Neural cell (in vitro differentiated cells): ENCODE measurements around the gene SWI5.

Experiments
- EP300 ChIP-seq: fragments of 450-650 bp; conservative IDR thresholded peaks from 2 replicates; pipeline ENCODE4 v1.6.1; 2014; ENCODE audit warnings: antibody characterized with exemption, mild to moderate bottlenecking, moderate library complexity; ENCODE audit not compliant: poor library complexity, severe bottlenecking
- EZH2 ChIP-seq: fragments of 200-600, 300-800 bp; shearing (Covaris generic), sonication (generic); IDR thresholded peaks from 2 replicates; pipeline ENCODE4 v1.6.1; 2014; ENCODE audit warnings: antibody characterized with exemption, low read length, borderline replicate concordance, mild to moderate bottlenecking; ENCODE audit not compliant: insufficient read depth, poor library complexity, severe bottlenecking
- POLR2AphosphoS5 ChIP-seq: IDR thresholded peaks from 2 replicates; pipeline ENCODE4 v1.6.1; 2012
- RAD21 ChIP-seq: fragments of 450-650 bp; conservative IDR thresholded peaks from 2 replicates; pipeline ENCODE4 v1.6.1; 2014; ENCODE audit warnings: antibody characterized with exemption, mild to moderate bottlenecking, moderate library complexity
- SMC3 ChIP-seq: fragments of 450-650 bp; conservative IDR thresholded peaks from 2 replicates; pipeline ENCODE4 v1.6.1; 2014; ENCODE audit warnings: antibody characterized with exemption, mild to moderate bottlenecking, moderate library complexity; ENCODE audit not compliant: poor library complexity
- TAF1 ChIP-seq: IDR thresholded peaks from 2 replicates; pipeline ENCODE4 v1.6.1; 2012; ENCODE audit warnings: low read depth
- TF ChIP-seq, protein P1 (sequence below): fragments of 450-650 bp; IDR thresholded peaks from 2 replicates; pipeline ENCODE4 v1.5.1; 2014; ENCODE audit warnings: antibody characterized with exemption, mild to moderate bottlenecking, moderate library complexity; ENCODE audit not compliant: poor library complexity, severe bottlenecking
- TF ChIP-seq, protein P2 (sequence below): IDR thresholded peaks from 2 replicates; pipeline ENCODE4 v1.6.1; 2012; ENCODE audit warnings: borderline replicate concordance

GRCh38 chr9:128282500-128282899, 6.4 kb downstream of the SWI5 start:
- TF ChIP-seq, protein P1, sequence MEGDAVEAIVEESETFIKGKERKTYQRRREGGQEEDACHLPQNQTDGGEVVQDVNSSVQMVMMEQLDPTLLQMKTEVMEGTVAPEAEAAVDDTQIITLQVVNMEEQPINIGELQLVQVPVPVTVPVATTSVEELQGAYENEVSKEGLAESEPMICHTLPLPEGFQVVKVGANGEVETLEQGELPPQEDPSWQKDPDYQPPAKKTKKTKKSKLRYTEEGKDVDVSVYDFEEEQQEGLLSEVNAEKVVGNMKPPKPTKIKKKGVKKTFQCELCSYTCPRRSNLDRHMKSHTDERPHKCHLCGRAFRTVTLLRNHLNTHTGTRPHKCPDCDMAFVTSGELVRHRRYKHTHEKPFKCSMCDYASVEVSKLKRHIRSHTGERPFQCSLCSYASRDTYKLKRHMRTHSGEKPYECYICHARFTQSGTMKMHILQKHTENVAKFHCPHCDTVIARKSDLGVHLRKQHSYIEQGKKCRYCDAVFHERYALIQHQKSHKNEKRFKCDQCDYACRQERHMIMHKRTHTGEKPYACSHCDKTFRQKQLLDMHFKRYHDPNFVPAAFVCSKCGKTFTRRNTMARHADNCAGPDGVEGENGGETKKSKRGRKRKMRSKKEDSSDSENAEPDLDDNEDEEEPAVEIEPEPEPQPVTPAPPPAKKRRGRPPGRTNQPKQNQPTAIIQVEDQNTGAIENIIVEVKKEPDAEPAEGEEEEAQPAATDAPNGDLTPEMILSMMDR = no peak
- no peak for TF ChIP-seq EZH2
- TF ChIP-seq POLR2AphosphoS5 = no peak
- no peak for TF ChIP-seq RAD21
- TF ChIP-seq SMC3 = no peak
- TF ChIP-seq, protein P2, sequence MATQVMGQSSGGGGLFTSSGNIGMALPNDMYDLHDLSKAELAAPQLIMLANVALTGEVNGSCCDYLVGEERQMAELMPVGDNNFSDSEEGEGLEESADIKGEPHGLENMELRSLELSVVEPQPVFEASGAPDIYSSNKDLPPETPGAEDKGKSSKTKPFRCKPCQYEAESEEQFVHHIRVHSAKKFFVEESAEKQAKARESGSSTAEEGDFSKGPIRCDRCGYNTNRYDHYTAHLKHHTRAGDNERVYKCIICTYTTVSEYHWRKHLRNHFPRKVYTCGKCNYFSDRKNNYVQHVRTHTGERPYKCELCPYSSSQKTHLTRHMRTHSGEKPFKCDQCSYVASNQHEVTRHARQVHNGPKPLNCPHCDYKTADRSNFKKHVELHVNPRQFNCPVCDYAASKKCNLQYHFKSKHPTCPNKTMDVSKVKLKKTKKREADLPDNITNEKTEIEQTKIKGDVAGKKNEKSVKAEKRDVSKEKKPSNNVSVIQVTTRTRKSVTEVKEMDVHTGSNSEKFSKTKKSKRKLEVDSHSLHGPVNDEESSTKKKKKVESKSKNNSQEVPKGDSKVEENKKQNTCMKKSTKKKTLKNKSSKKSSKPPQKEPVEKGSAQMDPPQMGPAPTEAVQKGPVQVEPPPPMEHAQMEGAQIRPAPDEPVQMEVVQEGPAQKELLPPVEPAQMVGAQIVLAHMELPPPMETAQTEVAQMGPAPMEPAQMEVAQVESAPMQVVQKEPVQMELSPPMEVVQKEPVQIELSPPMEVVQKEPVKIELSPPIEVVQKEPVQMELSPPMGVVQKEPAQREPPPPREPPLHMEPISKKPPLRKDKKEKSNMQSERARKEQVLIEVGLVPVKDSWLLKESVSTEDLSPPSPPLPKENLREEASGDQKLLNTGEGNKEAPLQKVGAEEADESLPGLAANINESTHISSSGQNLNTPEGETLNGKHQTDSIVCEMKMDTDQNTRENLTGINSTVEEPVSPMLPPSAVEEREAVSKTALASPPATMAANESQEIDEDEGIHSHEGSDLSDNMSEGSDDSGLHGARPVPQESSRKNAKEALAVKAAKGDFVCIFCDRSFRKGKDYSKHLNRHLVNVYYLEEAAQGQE = no peak
- TF ChIP-seq EP300 = no peak
- no peak for TF ChIP-seq TAF1
